Epithelial cell of proximal tubule (primary cell): ENCODE measurements around the gene CCDC110. TPM values are rescaled to one million over a fixed set of nuclear protein-coding genes. Genes with fewer than 3 reads are reported as not detected.

ENCODE experiments used
- DNase-seq: peaks from one replicate; pipeline ENCODE4 v3.0.0-alpha.2; 2011; ENCODE audit warnings: low read depth
- H3K4me3 ChIP-seq: 2 replicates; pipeline ENCODE4 v1.5.1; 2011; ENCODE audit warnings: low read depth, mild to moderate bottlenecking, low read length
- total RNA-seq: library from RNA; depleted of rRNA; stranded (reverse); fragments of >200 nt; gene quantifications from 2 replicates; pipeline ENCODE4 v1.2.3, GENCODE V29; 2015
- TF ChIP-seq, protein P1 (sequence below): conservative IDR thresholded peaks from 2 replicates; pipeline ENCODE4 v1.5.1; 2012; ENCODE audit warnings: low read depth, mild to moderate bottlenecking, low read length

Gene CCDC110
- total RNA-seq, 1 donor from 2014 or later: 0.46 TPM

DNA sequence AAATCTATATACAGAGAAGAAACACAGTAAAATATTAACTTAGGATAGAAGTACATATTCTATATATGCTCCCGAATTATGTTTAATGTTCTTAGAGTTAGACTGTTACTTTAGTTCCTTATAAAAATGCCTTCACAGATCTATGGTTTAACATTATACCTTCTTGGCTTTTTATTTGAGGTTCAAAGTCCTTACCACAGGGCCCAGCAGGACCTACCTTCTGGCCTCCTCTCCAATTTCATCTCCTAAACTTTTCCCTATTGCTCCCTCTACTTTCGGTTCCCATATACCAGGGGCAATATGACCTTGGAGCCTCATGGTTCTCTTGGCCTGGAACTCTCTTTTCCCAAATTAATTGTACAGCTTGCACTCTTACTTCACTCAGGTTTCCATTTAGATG, 63.1 kb downstream of the CCDC110 start:
- DNase-seq: no peak
- H3K4me3 ChIP-seq: no peak overlapping the region
- TF ChIP-seq, protein P1, sequence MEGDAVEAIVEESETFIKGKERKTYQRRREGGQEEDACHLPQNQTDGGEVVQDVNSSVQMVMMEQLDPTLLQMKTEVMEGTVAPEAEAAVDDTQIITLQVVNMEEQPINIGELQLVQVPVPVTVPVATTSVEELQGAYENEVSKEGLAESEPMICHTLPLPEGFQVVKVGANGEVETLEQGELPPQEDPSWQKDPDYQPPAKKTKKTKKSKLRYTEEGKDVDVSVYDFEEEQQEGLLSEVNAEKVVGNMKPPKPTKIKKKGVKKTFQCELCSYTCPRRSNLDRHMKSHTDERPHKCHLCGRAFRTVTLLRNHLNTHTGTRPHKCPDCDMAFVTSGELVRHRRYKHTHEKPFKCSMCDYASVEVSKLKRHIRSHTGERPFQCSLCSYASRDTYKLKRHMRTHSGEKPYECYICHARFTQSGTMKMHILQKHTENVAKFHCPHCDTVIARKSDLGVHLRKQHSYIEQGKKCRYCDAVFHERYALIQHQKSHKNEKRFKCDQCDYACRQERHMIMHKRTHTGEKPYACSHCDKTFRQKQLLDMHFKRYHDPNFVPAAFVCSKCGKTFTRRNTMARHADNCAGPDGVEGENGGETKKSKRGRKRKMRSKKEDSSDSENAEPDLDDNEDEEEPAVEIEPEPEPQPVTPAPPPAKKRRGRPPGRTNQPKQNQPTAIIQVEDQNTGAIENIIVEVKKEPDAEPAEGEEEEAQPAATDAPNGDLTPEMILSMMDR: no peak

DNA sequence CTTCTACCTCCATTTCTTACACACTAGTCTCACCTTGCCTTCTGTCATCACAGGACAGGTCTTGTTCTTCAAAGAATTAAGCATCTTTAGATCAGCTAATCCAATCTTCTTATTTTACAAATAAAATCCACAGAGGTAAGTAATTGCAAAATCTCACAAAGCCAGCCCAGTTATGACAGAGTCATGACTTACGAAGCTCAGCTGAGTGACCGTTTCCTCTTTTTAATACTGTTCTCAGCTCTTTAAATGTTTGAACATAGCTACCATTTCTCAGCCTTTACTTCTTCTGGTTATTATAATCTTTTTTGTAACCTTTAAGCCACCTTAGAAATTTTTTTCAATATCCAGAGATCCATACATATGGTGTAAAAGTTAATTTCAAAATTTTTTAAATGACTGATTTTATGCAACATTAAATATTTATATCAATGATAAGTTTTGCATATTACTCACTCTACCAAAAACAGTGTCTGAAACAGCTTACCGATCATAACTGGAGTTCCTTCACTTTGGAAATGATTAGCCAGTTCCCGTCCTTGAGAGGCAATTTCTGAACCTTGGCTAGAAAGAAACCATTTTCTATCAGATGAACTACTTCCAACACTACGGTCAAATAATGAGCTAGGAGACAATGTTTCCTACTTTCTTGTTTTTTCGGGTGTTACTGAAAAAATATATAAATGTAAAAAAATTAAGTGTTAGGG, 66.1 kb downstream of the CCDC110 start:
- no peak for DNase-seq

GRCh38 chr4:185404031-185404430, 67.5 kb downstream of the CCDC110 start:
- TF ChIP-seq, protein P1: no peak
- DNase-seq: no peak
- no peak overlapping the region for H3K4me3 ChIP-seq

More for the DNA sequence above, 66.1 kb downstream of the CCDC110 start:
- TF ChIP-seq, protein P1: no peak
- H3K4me3 ChIP-seq: no peak overlapping the region

DNA sequence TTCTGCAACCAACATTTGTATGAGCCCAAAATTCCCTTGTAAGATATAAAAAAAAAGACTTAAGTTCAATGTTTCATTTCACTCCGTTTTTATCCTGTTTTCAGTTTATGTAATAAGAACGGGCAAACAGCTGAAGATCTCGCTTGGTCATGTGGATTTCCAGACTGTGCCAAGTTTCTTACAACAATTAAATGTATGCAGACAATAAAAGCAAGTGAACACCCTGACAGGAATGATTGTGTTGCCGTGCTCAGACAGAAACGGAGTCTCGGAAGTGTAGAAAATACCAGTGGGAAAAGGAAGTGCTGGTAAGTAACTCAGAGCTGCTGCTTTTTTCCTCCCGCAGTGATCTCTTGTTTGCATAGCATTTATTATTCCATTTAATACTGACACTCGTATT, 72.1 kb downstream of the CCDC110 start:
- TF ChIP-seq, protein P1: no peak
- H3K4me3 ChIP-seq: peak overlapping the region; percentile 16
- no peak for DNase-seq

- peak overlapping the region; percentile 16 for H3K4me3 ChIP-seq
- no peak for DNase-seq
- TF ChIP-seq, protein P1: no peak
Observed at GRCh38 chr4:185398618-185399017, 72.9 kb downstream of the CCDC110 start.

DNA sequence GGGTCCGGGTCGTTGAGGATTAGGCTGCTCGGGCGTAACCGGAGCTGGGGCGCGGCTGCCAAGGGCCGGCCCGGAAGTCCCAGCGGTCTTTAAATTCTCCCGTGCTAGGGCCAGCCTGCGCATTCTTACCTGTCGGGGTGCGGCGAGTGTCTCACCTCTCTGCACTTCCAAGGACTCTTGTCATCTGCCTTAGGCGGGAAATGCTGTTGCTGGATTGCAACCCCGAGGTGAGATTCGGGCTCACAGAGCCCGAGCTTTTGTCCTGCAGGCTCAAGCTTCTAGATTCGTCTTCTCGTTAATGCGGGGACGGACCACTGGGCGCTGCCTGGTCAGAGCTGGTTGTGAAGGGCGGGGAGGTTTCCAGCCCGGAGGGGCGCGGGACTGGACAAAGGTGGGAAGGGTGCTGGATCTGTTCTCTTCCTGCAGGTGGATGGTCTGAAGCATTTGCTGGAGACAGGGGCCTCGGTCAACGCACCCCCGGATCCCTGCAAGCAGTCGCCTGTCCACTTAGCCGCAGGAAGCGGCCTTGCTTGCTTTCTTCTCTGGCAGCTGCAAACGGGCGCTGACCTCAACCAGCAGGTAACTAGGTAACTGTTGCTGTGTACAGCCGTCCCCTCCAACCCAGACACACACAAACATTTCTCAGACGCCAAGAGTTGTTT, 74.7 kb downstream of the CCDC110 start, which contains the start of gene ANKRD37:
ANKRD37 (plus strand) TSS at position 118 of the 662 bp plus-strand sequence; CDS start at position 201, 83 bp downstream.
- DNase-seq: peak; percentile 37
- TF ChIP-seq, protein P1: no peak
- peak within 1 kb of the TSS; percentile 74 for H3K4me3 ChIP-seq
